Activated T-helper 1 cell treated with anti-CD3 and anti-CD28 coated beads, Interleukin-12 subunit alpha, Interleukin-12 subunit beta, Interleukin-2, Interleukin-4 antibody, amounts not matched to agents 30 ng/mL and 10 ng/mL and 1 ng/mL, durations not matched to agents 14 hours and 24 hours and 36 hours (primary cell): ENCODE measurements around the gene MYL5. TPM values are rescaled to one million over a fixed set of nuclear protein-coding genes. Genes with fewer than 3 reads are reported as not detected.

Experiments used
- DNase-seq: peaks from one replicate; pipeline ENCODE4 v3.0.0; 2021; ENCODE audit warnings: low spot score
- H3K27ac Mint-ChIP-seq: one replicate; pipeline ENCODE4 v1.8.0; 2021; ENCODE audit warnings: mild to moderate bottlenecking, mixed read lengths
- H3K27me3 Mint-ChIP-seq: one replicate; pipeline ENCODE4 v1.8.0; 2022; ENCODE audit warnings: mild to moderate bottlenecking, moderate library complexity, mixed read lengths; ENCODE audit not compliant: insufficient read depth
- H3K36me3 Mint-ChIP-seq: one replicate; pipeline ENCODE4 v1.8.0; 2021; ENCODE audit warnings: low read depth, mixed read lengths
- H3K4me1 Mint-ChIP-seq: one replicate; pipeline ENCODE4 v1.8.0; 2021; ENCODE audit warnings: low read depth, mixed read lengths
- H3K4me3 Mint-ChIP-seq: one replicate; pipeline ENCODE4 v1.8.0; 2021; ENCODE audit warnings: mild to moderate bottlenecking, moderate library complexity, mixed read lengths
- H3K9me3 Mint-ChIP-seq: one replicate; pipeline ENCODE4 v1.8.0; 2021; ENCODE audit warnings: mixed read lengths
- intact Hi-C: fragments of 100-400 bp; cut with micrococcal nuclease; formaldehyde crosslinking; loops from one replicate; pipeline ENCODE4 v1.15.1; 2024
- total RNA-seq: library from RNA; stranded (reverse); gene quantifications from 2 replicates; pipeline ENCODE4 v1.2.3, GENCODE V29; 2022

MYL5 gene
- total RNA-seq, 1 donor from 2014 or later, result 35.0 TPM

DNA sequence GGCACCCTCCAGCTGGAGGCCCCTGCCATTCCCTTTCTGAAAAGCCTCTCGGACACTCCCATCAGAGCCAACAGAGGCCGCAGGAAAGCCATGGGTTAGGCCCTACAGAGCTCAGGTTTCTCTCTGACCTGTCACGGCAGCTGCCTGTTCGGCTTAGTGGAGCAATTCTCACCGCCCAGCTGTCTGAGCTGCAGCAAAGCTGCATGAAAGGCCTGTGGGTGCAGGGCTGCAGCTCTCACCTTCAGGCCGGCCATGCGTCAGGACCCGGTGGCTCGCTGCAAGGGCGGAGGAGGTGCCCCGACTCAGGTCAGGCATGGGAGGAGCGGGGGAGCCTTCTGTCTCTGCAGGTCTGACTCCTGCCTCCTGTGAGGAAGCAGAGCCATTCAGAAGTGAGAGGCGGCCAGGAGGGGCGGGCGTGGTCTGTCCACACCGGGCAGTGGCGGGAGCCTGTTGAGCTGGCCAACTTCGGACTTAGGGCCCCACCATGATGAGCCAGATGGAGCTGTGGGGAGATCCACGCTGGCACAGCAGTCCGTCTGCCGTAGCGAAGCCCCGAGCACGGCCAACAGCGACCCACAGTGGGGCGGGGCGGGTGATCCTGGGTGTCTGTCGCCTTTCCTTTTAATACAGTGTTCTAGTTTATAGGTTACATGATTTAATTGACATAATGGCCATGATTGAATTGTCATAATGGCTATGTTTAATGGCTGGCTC lies 25.6 kb upstream of the MYL5 start:
- DNase-seq, result no peak
- Mint-ChIP-seq H3K4me3 (no peak overlapping the region), H3K4me1 (no peaks in the 10 kb centered on the region), H3K36me3 (no peaks in the 10 kb centered on the region), H3K27ac (no peak overlapping the region), H3K27me3 (peaks cover 3% of the 10 kb centered on the region), H3K9me3 (peaks cover 8% of the 10 kb centered on the region)
- intact Hi-C loops, result no loop called here

DNA sequence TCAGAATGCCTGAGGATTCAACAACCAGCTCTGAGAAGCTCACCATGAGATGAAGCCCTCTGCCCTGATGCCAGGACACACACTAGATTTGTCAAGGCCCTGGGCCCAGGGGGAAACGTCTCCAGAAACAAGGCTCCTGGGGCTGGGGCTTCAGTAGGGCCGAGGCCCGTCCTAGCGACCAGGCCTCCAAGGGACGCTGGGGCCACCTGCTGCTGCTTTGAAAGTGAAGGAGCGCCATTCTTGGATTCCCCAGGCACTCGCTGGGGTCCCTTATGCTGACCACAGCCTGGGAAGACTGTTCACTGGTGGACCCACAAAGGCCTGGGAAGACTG lies 25.1 kb upstream of the MYL5 start:
- Mint-ChIP-seq H3K27me3 (peaks cover 3% of the 10 kb centered on the region), H3K27ac (no peak overlapping the region), H3K4me1 (no peaks in the 10 kb centered on the region), H3K4me3 (no peak overlapping the region), H3K9me3 (peaks cover 8% of the 10 kb centered on the region), H3K36me3 (no peaks in the 10 kb centered on the region)
- DNase-seq, result no peak
- intact Hi-C loops, result no loop called here

DNA sequence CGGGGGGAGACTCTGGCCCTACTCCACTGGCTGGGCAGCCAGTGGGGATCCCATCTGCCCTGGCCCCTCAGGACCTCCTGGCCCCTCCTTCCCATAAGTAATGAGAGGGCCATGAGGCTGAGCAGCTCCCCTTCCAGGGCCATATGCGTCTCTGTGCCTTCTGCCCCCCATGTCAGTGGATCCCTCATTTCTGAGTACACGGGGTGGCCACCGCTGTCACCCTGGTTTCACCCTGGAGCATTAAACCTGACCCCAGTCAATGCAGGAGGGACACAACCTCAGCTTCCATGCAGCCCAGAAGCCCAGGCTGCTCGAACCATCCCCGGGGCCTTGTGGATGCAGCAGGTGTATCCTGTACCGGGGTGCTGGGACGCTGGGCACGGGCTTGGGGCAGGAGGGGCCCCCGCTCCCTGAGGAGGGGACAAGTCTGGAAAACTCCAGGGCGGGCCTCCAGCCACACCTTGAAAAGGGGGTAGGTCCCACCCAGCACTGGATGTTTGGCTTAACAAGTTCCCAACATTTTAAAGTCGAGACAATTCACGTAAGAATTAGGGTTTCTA lies 24.5 kb upstream of the MYL5 start:
- H3K9me3 Mint-ChIP-seq, result peaks cover 6% of the 10 kb centered on the region
- DNase-seq, result no peak
- no peaks in the 10 kb centered on the region for H3K4me1 Mint-ChIP-seq
- intact Hi-C loops, result no loop called here
- no peak overlapping the region for H3K27ac Mint-ChIP-seq
- H3K27me3 Mint-ChIP-seq, result peaks cover 3% of the 10 kb centered on the region
- no peaks in the 10 kb centered on the region for H3K36me3 Mint-ChIP-seq
- no peak overlapping the region for H3K4me3 Mint-ChIP-seq

DNA sequence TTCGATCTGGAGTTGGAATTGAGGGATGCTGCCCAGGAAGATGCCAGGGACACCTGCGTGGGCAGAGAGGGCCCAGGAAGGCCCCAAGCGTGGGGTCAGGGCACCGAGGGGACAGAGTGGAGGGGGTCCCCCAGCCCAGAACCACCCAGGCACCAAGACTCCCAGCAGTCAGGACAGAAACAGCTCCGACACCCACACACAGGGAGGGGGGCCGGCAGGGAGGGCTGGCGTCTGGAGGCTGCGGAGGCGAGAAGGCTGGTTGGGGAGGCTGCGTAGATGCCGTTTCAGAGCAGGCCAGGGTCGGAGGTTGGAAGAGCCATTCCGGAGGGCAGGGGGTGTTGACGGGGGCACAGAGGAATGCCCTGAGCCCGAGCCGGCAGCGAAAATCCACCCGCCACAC lies 23.9 kb upstream of the MYL5 start:
- Mint-ChIP-seq H3K4me1 (no peaks in the 10 kb centered on the region), H3K4me3 (no peak overlapping the region), H3K27me3 (peaks cover 3% of the 10 kb centered on the region), H3K36me3 (no peaks in the 10 kb centered on the region), H3K9me3 (peaks cover 3% of the 10 kb centered on the region), H3K27ac (no peak overlapping the region)
- intact Hi-C loops, result no loop called here
- DNase-seq, result no peak

DNA sequence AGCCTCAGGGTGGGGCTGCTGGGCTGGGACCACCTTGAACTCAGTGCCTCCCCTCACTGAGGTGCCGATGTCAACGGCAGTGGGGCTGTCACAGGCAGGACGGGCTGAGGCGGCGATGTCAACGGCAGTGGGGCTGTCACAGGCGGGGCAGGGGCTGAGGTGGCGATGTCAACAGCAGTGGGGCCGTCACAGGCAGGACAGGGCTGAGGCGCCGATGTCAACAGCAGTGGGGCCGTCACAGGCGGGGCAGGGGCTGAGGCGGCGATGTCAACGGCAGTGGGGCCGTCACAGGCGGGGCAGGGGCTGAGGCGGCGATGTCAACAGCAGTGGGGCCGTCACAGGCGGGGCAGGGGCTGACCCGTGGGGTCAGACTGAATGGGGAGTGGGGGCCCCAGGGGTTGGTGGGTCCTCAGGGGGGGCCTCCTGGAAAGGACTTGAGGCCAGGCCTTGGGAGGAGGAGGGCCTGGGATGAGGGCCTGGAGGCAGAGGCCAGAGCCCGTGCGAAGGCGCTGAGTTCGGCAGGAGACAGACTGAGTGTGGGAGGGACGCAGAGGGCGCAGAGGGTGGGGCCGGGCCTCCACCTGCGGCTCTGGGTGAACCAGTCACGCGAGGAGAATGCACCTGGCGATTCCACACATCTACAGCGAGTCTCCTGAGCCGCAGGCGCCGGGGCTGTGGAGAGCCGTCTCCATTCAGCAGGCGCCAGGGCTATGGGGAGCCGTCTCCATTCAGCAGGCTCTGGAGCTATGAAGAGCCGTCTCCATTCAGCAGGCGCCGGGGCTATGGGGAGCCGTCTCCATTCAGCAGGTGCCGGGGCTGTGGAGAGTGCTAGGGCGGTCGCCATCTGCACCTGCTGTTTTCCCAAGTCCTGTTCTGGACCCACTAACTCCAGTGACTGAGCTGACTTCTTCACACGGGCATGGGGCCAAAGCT lies 23.1 kb upstream of the MYL5 start:
- intact Hi-C loops, result no loop called here
- H3K27me3 Mint-ChIP-seq, result peaks cover 3% of the 10 kb centered on the region
- no peaks in the 10 kb centered on the region for H3K4me1 Mint-ChIP-seq
- H3K36me3 Mint-ChIP-seq, result no peaks in the 10 kb centered on the region
- H3K9me3 Mint-ChIP-seq, result no peaks in the 10 kb centered on the region
- DNase-seq, result no peak
- no peak overlapping the region for H3K27ac Mint-ChIP-seq
- no peak overlapping the region for H3K4me3 Mint-ChIP-seq

DNA sequence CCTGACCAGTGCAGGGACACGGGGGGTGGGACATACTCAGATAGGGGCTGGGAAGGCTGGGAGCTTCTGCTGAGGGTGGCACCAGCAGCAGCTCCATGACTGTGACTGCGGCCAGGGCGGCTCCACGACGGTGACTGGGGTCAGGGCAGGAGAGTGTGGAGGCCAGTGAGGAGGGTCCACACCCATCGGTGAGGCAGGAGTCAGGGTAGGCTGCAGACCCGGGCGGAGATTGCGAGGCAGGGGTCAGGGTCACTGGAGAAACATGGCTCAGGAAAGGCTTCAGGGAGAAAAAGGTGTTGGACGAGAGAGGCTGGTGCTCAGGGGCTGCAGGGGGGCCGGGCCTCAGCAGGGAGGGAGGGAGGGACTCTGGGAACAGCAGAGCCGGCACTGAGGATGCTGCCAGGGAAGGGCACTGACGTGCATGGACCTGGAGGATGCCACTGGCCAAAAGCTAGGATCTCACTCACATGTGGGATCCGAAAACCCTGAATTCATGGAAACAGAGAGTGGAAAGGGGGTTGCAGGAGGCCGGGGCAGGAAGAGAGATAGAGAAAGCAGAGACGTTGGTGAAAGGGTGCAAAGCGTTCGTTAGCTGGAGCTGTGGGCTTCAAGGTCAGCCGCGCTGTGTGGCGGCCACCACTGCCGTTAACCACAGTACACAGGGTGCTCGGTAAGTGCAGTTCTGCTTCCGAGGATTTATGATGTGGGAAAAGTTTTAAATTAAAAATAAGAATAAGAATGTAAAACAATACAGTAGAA lies 22.3 kb upstream of the MYL5 start:
- no peak for DNase-seq
- Mint-ChIP-seq H3K27me3 (peaks cover 3% of the 10 kb centered on the region), H3K27ac (no peak overlapping the region), H3K9me3 (no peaks in the 10 kb centered on the region), H3K36me3 (no peaks in the 10 kb centered on the region), H3K4me1 (no peaks in the 10 kb centered on the region), H3K4me3 (no peak overlapping the region)
- intact Hi-C loops, result no loop called here

DNA sequence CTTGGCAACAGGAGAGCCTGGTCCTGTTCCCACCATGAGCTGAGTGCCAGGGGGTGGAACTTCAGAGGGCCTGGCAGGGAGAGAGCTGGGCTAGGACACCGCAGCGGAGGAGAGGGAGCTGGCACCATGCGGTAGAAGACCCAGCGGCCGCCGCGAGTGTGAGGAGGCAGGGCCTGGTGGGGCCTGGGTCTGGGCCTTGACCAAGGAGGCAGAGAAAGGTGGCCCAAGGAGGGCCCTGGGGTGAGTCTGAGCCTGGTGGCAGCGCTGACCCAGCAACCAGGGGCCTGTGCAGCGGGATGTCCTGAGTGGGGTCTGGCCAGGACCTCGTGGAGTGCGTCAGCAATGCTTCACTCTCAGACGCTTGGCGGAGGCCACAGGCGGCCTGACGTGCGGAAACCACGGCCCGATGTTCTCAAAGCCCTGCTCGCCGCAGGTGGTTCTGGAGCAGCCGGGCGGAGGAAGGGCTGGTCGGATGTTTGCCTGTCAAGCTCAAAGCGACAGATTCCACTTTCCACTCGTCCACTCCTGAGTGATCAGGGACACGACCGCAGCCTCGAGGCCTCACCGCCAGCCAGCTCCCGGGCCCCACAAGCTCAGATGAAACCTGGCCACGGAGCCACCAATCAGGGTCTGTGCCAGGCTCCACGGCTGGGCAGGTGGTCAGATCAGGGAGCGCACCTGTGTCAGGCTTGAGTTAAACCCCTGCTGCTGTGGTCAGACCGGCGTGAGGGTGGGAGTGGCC lies 21.1 kb upstream of the MYL5 start:
- Mint-ChIP-seq H3K4me3 (no peak overlapping the region), H3K27ac (no peak overlapping the region), H3K36me3 (no peaks in the 10 kb centered on the region), H3K9me3 (no peaks in the 10 kb centered on the region), H3K4me1 (no peaks in the 10 kb centered on the region), H3K27me3 (peaks cover 3% of the 10 kb centered on the region)
- DNase-seq, result no peak
- intact Hi-C loops, result no loop called here

DNA sequence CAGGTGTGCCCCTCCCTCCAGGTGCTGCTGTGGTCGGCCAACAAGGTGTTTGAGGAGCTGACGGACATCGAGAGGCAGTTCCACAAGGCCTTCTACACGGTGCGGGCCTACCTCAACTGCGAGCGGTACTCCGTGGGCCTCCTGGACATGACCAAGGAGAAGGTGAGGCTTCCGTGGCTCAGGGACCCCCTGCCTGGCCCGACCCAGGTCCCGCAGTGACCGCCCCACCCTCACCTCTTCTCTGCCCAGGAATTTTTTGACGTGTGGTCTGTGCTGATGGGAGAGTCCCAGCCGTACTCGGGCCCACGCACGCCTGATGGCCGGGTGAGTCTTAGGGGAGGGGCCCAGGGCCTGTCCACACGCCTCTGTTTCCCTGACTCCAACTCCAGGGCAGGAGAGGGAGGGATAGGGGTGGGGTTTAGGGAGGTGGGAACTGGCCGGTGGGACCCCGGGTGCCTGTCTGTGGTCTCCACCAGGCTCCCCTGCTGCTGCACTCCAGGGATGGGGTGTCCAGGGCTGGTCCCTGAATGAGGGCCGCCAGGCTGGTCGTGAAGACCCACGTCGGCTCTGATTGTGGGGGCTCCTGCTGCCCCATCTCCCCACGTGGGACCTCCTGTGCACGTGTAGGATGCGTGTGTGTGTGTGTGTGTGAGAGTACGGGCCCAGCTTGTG lies 20.4 kb upstream of the MYL5 start:
- no peak for DNase-seq
- Mint-ChIP-seq H3K27me3 (peaks cover 3% of the 10 kb centered on the region), H3K27ac (no peak overlapping the region), H3K36me3 (no peaks in the 10 kb centered on the region), H3K4me3 (no peak overlapping the region), H3K4me1 (no peaks in the 10 kb centered on the region), H3K9me3 (no peaks in the 10 kb centered on the region)
- intact Hi-C loops, result no loop called here

DNA sequence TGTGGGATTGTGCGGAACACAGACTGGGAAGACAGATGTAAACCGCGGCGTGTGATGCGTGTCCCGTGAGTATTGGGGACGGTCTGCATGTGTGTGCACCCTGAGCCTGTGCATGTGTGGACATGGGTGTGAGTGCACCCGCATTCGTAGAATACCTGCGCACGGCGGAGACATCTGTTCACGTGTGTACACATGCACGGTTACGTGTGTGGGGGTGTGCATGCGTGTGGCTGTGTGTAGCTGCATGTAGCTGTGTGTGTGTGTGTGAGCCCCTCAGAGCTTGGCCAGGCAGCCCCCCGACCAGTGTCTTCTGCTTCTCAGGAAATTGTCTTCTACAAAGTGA lies 19.9 kb upstream of the MYL5 start:
- H3K9me3 Mint-ChIP-seq, result no peaks in the 10 kb centered on the region
- no peak overlapping the region for H3K4me3 Mint-ChIP-seq
- H3K27me3 Mint-ChIP-seq, result peaks cover 3% of the 10 kb centered on the region
- no peak overlapping the region for H3K27ac Mint-ChIP-seq
- no peak for DNase-seq
- no peaks in the 10 kb centered on the region for H3K36me3 Mint-ChIP-seq
- intact Hi-C loops, result no loop called here
- H3K4me1 Mint-ChIP-seq, result no peaks in the 10 kb centered on the region

DNA sequence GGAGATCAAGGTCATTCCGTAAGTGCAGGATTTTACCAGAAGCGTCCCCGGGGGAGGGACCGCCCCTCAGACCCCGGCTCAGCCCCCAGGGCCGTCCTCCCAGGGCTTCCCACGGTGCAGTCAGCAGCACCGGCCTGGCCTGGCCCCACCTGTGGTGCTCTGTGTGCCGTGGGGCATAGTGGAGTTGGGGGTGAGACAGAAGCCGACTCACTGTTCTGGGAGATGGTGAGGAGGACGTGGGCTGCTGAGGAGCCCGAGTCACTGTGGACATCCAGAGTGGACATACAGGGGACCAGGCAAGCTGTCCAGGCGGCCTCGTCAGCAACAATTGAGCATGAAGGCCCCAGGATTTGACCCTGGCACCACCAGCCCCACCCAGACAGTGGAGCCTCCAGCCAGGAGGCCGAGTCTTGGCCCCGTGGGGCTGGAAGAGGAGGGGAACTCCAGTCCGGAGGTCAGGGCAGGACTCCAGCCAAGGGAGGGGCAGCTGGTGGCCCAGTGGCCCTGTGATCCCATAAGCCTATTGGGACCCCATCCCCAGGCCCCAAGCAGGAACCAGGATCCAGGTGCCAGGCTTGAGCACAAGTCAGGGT lies 19.4 kb upstream of the MYL5 start:
- Mint-ChIP-seq H3K9me3 (no peaks in the 10 kb centered on the region), H3K27me3 (peaks cover 3% of the 10 kb centered on the region), H3K27ac (no peak overlapping the region), H3K36me3 (peaks cover under 1% of the 10 kb centered on the region), H3K4me3 (no peak overlapping the region), H3K4me1 (no peaks in the 10 kb centered on the region)
- intact Hi-C loops, result no loop called here
- no peak for DNase-seq

DNA sequence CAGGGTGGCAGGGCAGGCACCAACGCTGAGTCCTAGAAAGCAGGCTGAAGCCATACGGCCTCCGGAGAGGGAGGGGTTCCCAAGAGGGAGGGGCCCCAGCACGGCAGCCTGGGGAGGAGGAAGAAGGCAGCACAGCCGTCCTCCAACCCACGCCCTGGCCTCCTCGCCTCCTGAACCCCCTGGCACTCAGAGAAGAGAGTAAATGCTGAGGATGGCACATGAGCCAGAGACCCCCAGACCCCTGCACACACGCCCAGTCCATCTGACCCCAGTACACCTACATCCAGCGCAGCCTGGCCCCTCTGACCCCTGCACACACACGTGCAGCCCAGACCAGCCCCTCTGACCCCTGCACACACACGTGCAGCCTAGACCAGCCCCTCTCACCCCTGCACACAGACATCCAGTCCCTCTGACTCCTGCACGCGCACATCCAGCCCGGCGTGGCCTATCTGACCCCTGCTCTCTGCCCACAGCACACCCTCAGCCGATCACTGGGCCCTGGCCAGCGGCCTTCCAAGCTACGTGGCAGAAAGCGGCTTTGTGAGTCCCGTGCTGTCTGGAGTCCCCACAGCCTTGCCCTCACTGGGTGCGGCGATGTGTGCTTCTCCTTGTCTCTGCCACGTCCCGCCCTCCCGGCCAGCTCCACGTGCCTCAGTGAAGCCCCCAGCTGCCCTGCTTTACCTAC lies 18.7 kb upstream of the MYL5 start:
- Mint-ChIP-seq H3K4me1 (no peaks in the 10 kb centered on the region), H3K27ac (no peak overlapping the region), H3K36me3 (peaks cover 3% of the 10 kb centered on the region), H3K27me3 (peaks cover 3% of the 10 kb centered on the region), H3K9me3 (no peaks in the 10 kb centered on the region), H3K4me3 (no peak overlapping the region)
- intact Hi-C loops, result no loop called here
- no peak for DNase-seq
